Measurements from ENCODE around the gene CAPN9.

Gene CAPN9

GRCh38 chr1:230773396-230774033 is 26.3 kb downstream of the CAPN9 start:
- DNase-seq: no peak

GRCh38 chr1:230778916-230779590 is 31.9 kb downstream of the CAPN9 start:
- DNase-seq: no peak

GRCh38 chr1:230781131-230781530 is 33.9 kb downstream of the CAPN9 start:
- DNase-seq: no peak

- DNase-seq: no peak
These were observed 34.4 kb downstream of the CAPN9 start for GRCh38 chr1:230781594-230781993.

GRCh38 chr1:230784163-230784562 is 37.0 kb downstream of the CAPN9 start:
- DNase-seq: no peak

GRCh38 chr1:230785636-230786384 is 38.6 kb downstream of the CAPN9 start:
- DNase-seq: no peak

- no peak for DNase-seq
These were observed 39.2 kb downstream of the CAPN9 start for GRCh38 chr1:230786385-230786753.

GRCh38 chr1:230787471-230787870 is 40.3 kb downstream of the CAPN9 start:
- no peak for DNase-seq

GRCh38 chr1:230788561-230789275 is 41.5 kb downstream of the CAPN9 start:
- DNase-seq: no peak

GRCh38 chr1:230790026-230790425 is 42.8 kb downstream of the CAPN9 start:
- no peak for DNase-seq

- no peak for DNase-seq
These were observed 44.9 kb downstream of the CAPN9 start for GRCh38 chr1:230791986-230792564.

- DNase-seq: no peak
These were observed 45.7 kb downstream of the CAPN9 start for GRCh38 chr1:230792691-230793462.

- DNase-seq: no peak
These were observed 46.2 kb downstream of the CAPN9 start for GRCh38 chr1:230793463-230793745.

- DNase-seq: no peak
These were observed 47.2 kb downstream of the CAPN9 start for GRCh38 chr1:230794431-230794830.

- no peak for DNase-seq
These were observed 47.9 kb downstream of the CAPN9 start for GRCh38 chr1:230794871-230795605.

GRCh38 chr1:230796626-230797025 is 49.4 kb downstream of the CAPN9 start:
- no peak for DNase-seq

- DNase-seq: no peak
These were observed 50.3 kb downstream of the CAPN9 start for GRCh38 chr1:230797376-230797920.

- no peak for DNase-seq
These were observed 50.8 kb downstream of the CAPN9 start for GRCh38 chr1:230797942-230798365.

- no peak for DNase-seq
These were observed 51.3 kb downstream of the CAPN9 start for GRCh38 chr1:230798491-230798890.

GRCh38 chr1:230800891-230801840 is 54.0 kb downstream of the CAPN9 start:
- no peak for DNase-seq

Data from GDM1 (cell line).